HCT116 (cell line): Measurements from ENCODE around the gene ZNF254.
"Not testable (repeated sequence)": the region's sequence is repeated elsewhere in the genome, so short reads cannot be mapped to it uniquely, and the experiment has no call there.

Experiments
- EZH2 ChIP-seq: fragments of 200-600 bp; sonication (generic); IDR thresholded peaks from 2 replicates; pipeline ENCODE4 v1.6.1; 2017; ENCODE audit warnings: antibody characterized with exemption, mixed run types
- EZH2phosphoT487 ChIP-seq: fragments of 200-600 bp; IDR thresholded peaks from 2 replicates; pipeline ENCODE4 v1.6.1; 2018; ENCODE audit warnings: antibody characterized with exemption, borderline replicate concordance
- MAX ChIP-seq: IDR thresholded peaks from 2 replicates; pipeline ENCODE4 v1.6.1; 2012
- POLR2A ChIP-seq: IDR thresholded peaks from 2 replicates; pipeline ENCODE4 v1.7.0; 2011; ENCODE audit warnings: borderline replicate concordance; ENCODE audit not compliant: insufficient read depth, insufficient read length; ENCODE audit errors: extremely low read depth
- POLR2AphosphoS5 ChIP-seq: IDR thresholded peaks from 2 replicates; pipeline ENCODE4 v1.6.1; 2011; ENCODE audit warnings: mild to moderate bottlenecking, low read depth, low read length, moderate library complexity
- SIN3A ChIP-seq: IDR thresholded peaks from 2 replicates; pipeline ENCODE4 v1.6.1; 2012; ENCODE audit warnings: low read depth
- SRF ChIP-seq: IDR thresholded peaks from 2 replicates; pipeline ENCODE4 v1.6.1; 2012; ENCODE audit warnings: low read depth
- TCF7L2 ChIP-seq: IDR thresholded peaks from 2 replicates; pipeline ENCODE4 v1.7.0; 2011; ENCODE audit warnings: borderline replicate concordance, inconsistent platforms; ENCODE audit not compliant: insufficient read depth, insufficient read length; ENCODE audit errors: extremely low read depth
- ZBTB33 ChIP-seq: IDR thresholded peaks from 2 replicates; pipeline ENCODE4 v1.6.1; 2011; ENCODE audit warnings: mild to moderate bottlenecking, low read length, moderate library complexity; ENCODE audit not compliant: insufficient replicate concordance; ENCODE audit errors: extremely low read depth
- ZNF274 ChIP-seq: fragments of 200-500 bp; sonication (Bioruptor generic); IDR thresholded peaks from 2 replicates; pipeline ENCODE4 v1.6.1; 2014; ENCODE audit warnings: mild to moderate bottlenecking, low read depth, low read length, inconsistent platforms
- TF ChIP-seq, protein P1 (sequence below), 3 experiments: fragments of 200-600 bp in 1 of 3; sonication (generic) in 1 of 3; IDR thresholded peaks in 2 of 3; conservative IDR thresholded peaks in 1 of 3; 2 replicates each; pipeline ENCODE4 v1.5.1; 2012 to 2017; ENCODE audit warnings: low read depth in 2 of 3, low read length in 2 of 3, antibody characterized with exemption in 1 of 3, borderline replicate concordance in 1 of 3, control low read depth in 1 of 3, mild to moderate bottlenecking in 1 of 3, mixed read lengths in 1 of 3, mixed run types in 1 of 3, moderate library complexity in 1 of 3; ENCODE audit not compliant: insufficient read depth in 1 of 3
- TF ChIP-seq, protein P2 (sequence below): IDR thresholded peaks from 2 replicates; pipeline ENCODE4 v1.6.1; 2012; ENCODE audit warnings: low read depth

DNA sequence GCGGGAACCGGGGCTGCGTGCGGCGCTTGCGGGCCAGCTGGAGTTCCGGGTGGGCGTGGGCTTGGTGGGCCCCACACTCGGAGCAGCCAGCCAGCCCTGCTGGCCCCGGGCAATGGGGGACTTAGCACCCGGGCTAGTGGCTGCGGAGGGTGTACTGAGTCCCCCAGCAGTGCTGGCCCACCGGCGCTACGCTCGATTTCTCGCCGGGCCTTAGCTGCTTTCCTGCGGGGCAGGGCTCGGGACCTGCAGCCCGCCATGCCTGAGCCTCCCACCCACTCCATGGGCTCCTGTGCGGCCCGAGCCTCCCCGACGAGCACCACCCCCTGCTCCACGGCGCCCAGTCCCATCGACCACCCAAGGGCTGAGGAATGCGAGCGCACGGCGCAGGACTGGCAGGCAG lies 45.7 kb upstream of the ZNF254 start:
- TF ChIP-seq, protein P1, sequence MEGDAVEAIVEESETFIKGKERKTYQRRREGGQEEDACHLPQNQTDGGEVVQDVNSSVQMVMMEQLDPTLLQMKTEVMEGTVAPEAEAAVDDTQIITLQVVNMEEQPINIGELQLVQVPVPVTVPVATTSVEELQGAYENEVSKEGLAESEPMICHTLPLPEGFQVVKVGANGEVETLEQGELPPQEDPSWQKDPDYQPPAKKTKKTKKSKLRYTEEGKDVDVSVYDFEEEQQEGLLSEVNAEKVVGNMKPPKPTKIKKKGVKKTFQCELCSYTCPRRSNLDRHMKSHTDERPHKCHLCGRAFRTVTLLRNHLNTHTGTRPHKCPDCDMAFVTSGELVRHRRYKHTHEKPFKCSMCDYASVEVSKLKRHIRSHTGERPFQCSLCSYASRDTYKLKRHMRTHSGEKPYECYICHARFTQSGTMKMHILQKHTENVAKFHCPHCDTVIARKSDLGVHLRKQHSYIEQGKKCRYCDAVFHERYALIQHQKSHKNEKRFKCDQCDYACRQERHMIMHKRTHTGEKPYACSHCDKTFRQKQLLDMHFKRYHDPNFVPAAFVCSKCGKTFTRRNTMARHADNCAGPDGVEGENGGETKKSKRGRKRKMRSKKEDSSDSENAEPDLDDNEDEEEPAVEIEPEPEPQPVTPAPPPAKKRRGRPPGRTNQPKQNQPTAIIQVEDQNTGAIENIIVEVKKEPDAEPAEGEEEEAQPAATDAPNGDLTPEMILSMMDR (IDR thresholded peaks at IDR 0.05 in 2 of 3, conservative IDR thresholded peaks at IDR 0.05 in 1 of 3; ENCODE audit: borderline replicate concordance in 1 of 3, insufficient read depth in 1 of 3, low read depth in 2 of 3, low read length in 2 of 3) = not testable (repeated sequence)
- not testable (repeated sequence) for TF ChIP-seq MAX, POLR2A, POLR2AphosphoS5, EZH2, EZH2phosphoT487, ZNF274, ZBTB33, TCF7L2, SRF, SIN3A
- TF ChIP-seq, protein P2, sequence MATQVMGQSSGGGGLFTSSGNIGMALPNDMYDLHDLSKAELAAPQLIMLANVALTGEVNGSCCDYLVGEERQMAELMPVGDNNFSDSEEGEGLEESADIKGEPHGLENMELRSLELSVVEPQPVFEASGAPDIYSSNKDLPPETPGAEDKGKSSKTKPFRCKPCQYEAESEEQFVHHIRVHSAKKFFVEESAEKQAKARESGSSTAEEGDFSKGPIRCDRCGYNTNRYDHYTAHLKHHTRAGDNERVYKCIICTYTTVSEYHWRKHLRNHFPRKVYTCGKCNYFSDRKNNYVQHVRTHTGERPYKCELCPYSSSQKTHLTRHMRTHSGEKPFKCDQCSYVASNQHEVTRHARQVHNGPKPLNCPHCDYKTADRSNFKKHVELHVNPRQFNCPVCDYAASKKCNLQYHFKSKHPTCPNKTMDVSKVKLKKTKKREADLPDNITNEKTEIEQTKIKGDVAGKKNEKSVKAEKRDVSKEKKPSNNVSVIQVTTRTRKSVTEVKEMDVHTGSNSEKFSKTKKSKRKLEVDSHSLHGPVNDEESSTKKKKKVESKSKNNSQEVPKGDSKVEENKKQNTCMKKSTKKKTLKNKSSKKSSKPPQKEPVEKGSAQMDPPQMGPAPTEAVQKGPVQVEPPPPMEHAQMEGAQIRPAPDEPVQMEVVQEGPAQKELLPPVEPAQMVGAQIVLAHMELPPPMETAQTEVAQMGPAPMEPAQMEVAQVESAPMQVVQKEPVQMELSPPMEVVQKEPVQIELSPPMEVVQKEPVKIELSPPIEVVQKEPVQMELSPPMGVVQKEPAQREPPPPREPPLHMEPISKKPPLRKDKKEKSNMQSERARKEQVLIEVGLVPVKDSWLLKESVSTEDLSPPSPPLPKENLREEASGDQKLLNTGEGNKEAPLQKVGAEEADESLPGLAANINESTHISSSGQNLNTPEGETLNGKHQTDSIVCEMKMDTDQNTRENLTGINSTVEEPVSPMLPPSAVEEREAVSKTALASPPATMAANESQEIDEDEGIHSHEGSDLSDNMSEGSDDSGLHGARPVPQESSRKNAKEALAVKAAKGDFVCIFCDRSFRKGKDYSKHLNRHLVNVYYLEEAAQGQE = not testable (repeated sequence)
